NCI-H1694 (cell line): ENCODE measurements around the gene BMPR1B.
"Not testable (repeated sequence)": the region's sequence is repeated elsewhere in the genome, so short reads cannot be mapped to it uniquely, and the experiment has no call there.

Experiments
- DNase-seq: peaks from one replicate; lab custom pipeline; 2025; lab: John Stamatoyannopoulos, UW

Gene BMPR1B

DNA sequence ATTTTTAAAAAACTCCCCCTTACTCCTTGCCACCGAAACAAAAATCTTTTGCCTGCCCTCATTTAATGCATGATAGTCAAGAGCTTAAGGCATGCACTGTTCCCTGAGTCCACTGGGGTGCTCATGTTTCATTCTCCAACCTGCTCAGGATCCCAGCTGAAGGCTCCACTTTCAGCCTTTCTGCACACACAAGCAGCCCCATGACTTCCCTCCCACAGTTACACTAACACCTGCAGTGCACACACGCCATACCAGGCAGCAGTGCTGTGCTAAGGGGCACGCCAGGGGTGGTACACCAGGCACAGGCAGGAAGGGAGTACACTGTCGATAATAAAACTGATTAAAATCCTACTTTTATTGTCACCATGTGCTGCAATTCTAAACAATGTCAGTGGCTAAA lies 385.2 kb downstream of the BMPR1B start:
- DNase-seq = no peak

DNA sequence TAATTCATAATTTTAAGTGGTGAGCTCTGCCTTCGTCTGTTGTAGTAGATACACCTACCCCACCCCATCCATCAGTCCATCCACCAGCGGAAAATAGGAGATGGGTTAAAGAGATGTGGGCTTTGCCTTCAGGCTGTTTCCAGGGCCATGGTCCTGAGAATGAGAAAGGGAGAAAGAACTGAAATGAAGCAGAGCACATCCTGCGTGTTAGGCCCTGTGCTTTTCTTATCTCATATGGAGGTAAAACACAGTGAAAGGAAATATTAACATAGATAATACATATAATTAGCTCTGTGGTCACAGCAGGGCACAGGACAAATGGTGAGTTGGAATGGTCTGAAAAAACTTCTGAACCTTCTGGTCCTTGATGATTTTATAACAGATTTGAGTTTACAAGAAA lies 393.5 kb downstream of the BMPR1B start:
- DNase-seq = no peak

DNA sequence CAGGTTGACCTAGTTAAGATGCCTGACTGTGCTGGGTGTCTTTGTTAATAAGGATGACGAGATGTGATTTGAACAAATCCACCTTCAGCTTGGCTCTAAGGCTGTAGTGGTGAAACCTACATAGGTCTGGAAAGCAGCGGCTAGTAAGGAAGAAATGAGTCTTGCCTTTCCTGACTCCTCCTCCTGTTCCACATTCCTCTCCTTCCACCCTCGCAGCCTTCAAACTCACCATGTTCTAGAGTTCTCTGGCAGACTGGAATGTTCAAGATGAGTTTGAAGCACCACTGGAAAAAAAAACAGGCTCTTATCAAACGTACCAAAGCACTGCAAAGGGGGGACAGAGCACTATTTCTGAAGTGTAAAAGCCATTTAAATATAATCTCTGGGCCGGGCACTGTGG lies 395.4 kb downstream of the BMPR1B start:
- DNase-seq = no peak

DNA sequence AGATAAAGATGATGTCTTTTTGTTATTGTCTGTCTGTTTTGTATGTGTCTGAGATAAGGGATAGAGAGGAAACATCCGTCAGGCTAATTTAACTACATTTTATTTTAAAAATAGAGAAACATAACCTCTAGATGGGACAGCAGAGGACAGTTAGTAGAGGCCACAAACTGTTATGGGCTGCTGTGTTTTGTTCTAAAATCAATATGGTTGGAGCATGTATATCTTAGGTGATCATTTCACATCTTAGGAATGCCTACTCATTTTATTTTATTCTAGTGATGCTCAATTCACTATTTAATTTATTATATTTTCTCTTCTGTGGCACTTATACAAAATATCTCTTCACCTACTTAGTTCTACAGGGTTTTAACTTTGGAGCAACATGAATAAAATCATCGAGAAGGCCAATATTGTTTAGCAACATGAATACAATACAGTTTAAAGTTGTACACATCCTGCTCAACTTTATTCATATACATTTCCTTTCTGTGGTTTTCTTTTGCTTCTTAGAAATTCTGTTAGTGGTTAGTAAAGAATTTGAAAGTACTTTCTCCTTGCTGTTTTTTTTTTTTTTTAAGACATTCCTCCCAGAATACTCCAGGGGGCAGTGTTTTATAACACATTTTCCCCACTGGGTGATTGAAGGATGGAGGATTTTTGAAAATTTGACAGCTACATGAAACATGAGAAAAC lies 398.1 kb downstream of the BMPR1B start:
- DNase-seq = peak; percentile 6

DNA sequence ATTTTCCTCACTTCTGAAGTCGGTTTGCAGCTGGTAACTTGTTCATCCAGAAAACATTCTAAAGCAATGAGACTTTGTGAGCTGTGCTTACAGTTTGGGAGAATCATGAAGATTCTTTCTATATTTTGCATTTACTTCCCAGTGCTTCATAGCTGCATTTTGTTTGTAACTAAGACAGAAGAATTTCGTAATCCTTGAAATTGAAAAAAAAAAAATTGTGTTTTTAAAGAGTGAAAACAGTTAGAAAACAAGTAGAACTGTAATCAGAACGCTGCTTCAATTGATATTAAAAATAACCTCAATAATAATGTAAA lies 398.7 kb downstream of the BMPR1B start:
- DNase-seq = no peak

DNA sequence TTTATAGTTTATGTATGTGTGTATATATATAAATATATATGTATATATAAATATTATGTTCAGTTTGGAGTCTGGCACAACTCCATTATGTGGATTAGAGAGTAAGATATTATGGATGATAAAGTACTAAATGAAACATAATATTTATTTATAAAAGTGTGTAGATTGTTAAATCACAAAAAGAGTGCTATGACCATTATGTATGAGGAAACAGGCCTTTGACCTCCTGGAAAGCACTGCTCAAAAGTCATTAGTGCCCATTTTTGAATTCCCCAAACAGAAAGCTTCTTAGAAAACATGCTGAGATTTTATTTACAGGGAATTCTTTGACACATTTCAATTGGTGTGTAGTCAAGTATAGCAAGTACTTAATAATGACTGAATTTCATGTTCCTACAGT lies 399.8 kb downstream of the BMPR1B start:
- DNase-seq = no peak

DNA sequence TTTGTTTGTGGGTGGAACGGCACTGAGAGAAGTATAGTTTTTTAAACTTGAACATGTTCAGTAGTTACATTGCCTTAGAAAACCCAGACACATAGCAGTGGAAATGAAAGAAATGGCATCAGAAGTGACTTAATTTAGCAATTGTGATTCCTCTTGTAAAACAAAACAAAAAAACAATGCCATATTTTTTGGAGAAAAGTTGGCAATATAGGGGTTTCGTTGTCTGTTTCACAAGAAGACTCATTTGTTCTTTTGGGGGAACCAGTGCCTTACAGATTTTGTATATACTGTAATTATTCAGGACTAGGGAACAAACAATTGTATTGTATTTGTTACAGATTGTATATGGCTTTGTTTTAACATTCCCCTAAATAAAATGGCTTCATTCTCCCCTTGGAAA lies 400.3 kb downstream of the BMPR1B start:
- DNase-seq = no peak

DNA sequence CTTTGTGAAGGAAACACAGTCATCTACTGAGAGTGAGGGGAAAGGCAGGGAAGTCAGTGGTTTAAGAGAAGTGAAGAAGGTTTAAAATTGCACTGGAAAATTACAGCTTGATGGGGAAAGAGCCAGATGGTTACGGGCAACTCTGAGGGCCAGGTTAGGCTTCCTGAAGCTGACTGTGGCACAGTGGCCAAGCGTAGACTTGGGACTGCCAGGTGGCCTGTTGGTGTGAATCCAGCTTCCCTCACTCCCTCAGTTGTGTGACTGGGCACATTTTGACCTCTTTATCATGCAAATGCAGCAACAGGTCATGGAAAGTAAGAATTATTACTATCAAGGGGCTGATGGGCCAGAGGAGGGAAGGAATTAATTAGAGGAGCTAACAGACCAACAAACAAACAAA lies 400.9 kb downstream of the BMPR1B start:
- DNase-seq = no peak

DNA sequence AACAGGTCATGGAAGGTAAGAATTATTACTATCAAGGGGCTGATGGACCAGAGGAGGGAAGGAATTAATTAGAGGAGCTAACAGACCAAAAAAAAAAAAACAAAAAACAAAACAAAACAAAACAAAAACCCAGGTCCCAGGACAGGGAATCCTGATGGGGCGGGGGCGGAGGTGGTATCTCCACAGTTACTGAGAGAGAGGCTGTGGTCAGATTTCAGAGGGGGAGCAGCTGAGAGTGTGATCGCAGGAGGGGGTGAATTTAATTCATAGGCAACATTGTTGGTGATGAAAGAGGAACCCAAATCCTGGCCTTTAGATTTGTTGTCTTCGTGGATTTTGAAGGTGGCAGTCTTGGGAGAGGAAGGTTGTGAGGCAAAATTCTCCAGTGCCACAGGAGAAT lies 401.6 kb downstream of the BMPR1B start:
- DNase-seq = no peak

DNA sequence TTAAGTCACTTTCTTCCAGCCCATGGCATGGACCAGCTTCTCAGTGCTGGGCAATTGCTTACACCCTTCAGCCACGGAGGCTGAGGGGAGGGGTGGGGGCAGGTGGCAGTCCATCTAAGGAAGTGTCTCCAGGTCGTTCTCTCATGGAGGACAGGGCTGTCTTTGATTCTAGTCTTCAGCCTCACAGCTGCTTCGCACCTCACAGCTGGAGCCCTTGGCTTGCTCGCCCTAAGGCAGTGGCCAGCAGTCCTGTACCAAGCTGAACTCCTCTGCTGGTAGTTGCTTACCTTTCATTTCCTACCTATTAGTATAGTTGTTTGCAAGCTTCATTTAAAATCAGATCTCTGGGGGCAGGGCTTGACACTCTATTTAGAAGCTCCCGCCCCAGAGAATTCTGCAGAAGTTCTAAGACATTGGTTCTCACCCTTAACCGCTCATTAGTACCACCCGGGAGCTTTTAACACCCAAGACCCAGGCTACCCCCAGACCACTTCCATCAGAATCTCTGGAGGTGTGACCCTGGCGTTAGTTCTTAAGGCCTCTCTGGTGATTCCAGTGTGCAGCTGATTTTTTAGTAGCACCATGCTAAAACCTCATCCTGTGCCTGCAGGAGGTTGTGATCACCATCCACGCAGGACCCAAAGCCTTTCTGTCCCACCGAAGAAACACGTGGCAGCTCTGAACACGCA lies 404.2 kb downstream of the BMPR1B start:
- DNase-seq = no peak

DNA sequence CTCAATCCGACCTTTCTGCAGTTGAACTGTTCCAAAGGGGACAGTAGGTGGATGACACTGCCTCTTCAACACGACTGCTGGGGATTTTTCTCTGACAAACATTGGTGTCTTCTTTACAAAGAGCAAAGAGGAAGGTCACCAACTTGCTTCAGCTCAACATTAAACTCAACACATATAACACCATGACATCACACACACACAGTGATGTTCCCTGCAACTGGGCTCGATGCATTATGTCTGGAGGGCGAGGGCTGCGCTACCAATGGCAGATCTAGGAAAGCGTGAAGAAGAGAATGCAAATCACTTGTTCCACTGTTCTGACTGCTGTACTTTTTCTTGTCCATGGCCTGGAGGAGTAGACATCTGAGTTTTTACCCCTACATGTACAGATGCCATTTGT lies 405.1 kb downstream of the BMPR1B start:
- DNase-seq = no peak

DNA sequence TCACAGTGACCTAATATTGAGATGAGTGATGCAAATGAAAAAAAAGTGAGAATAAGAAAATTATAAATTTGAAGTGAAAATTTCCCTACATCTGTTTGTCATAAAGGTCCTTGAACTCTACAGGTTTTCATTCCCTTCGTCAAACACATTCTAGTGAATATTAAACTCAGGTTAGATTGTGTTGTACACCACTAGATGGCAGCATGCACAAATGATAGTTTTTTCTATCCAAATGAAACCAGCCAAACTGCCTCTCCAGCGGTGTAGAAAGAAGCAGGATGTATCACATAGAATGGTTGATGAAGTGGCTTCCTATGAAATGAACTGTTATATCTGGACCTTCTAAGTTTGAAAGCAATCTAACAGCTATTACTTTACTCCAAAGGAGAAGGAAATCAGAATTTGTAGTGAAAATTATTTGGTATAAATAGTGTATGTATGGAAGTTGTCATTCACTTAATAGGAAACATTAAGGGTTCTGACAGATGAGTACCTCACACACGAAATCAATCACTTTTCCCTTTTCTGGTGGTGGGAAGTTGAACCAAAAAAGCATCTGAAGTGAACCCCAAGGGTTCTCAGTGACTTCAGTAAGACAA lies 408.3 kb downstream of the BMPR1B start:
- peak; percentile 24 for DNase-seq

DNA sequence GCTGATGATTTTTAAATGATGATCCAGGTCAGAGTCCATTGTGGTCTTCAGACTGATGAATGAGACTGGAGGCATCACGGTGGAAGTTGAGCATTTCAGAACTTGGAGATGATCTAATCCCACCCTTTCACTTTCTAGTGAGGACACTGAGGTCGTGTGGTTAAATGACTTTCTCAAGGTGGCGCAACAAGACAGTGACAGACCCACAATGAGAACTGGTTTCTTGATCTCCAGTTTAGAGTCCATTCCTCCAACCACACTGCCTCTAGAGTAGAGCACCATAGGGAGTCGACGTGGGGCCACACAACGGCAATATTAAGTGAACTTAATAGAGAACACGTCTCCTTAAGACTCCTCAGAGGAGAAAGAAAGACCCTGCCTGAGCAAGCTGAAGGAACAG lies 410.1 kb downstream of the BMPR1B start:
- no peak for DNase-seq

DNA sequence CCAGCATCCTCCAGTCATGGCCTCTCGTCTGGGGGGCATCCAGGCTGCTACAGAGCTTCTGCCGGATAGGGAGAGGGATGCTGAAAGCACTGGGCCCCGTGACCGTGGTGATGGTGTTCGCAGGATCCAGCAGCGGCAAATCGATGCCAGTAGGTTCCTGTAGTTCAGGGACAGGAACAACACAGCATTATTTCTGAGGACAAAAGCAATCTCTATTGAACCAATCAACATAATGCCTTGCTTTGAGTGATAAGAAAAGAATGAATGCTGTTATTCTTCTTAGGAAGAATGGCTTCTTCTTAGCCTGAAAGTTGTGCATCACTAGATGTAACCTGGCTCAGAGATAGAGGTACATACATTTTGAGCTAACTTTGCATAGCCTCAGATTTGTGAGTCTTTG lies 412.4 kb downstream of the BMPR1B start:
- no peak for DNase-seq

DNA sequence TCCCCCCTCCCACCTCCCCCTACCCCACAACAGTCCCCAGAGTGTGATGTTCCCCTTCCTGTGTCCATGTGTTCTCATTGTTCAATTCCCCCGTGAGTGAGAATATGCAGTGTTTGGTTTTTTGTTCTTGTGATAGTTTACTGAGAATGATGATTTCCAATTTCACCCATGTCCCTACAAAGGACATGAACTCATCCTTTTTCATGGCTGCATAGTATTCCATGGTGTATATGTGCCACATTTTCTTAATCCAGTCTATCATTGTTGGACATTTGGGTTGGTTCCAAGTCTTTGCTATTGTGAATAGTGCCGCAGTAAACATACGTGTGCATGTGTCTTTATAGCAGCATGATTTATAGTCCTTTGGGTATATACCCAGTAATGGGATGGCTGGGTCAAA lies 413.6 kb downstream of the BMPR1B start:
- DNase-seq = not testable (repeated sequence)

DNA sequence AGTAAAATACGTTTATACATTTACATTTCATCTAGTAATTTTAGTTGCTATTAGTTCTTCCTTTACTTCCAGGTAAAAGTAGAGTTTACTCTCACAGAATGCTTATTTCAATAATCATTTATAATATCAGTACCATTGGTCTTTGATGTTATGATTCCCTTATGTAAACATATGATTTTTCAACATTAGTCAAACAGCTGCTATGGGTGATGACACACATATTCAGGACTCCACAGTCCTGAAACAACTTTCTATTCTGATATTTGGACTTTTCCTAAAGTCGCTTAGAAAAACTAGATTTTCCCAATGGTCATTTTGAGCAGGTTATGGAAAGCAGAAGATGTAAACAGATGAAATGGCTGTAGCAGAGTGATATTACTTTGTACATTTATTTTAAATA lies 421.2 kb downstream of the BMPR1B start:
- no peak for DNase-seq

DNA sequence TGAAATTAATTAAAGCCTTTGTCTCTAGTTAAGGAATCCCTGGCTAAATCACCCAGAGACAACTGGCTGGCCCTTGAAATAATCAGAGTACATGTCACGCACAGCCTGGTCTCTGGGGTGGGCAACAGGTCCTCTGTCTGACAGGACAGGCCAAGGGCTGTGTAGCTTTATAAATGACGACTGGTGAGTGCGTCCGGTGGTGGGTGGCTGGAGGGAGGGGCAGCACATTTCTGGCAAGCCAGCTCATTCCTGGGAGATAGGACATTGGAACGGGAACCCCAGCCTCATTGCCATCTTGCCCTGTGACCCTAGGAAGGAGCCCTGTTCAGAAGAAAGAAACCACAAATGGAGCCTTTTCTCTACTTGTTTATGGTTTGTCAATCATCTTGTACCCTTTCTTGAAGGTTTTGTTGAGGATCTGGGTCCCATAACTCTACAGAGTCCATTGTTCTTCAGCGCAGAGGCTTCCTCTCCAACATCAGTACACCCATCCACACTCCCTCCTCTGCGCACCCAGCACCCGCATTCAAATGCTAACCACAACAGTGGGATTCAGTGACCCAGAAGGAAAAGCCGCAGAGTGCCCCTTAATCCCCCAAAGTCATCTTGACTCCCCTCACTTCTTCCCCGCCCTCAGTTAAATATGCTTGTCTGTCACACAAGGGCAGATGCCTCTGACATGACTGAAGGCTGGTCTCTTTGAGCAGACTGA lies 422.9 kb downstream of the BMPR1B start:
- DNase-seq = no peak

DNA sequence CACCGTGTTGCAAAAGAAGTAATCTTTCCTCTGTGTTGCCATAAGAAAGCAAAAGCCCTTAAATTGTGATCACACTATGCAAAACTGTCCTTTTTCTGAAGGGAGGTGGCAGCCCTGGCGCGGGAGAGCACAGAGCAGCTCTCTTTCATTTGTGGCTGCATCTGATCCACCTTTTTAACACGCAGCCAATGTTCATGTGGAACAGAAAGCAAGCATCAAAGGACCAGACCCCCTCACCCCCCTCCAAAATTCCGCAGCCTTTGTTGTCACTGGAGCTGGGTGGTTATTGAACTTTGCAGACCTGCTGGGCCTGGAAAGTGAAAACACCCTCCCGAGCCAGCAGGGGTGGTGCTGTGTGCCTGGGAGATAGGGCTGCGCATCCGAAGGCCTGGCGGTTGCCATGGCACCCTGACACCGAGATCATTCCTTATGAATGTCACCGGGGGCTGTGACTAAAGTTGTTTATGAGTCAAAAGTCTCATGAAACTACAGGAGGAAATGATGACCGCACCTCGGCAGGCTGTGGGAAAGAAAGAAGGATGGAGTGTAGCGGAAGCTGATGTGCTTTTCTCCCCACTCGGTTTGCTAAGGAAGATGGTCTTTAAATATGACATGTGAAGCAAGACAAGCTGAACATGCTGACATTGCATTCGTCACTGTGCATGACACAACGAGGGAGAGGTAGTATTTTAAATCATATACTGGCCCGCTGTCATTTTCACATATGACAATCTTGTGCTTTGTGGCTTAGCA lies 423.7 kb downstream of the BMPR1B start:
- no peak for DNase-seq

DNA sequence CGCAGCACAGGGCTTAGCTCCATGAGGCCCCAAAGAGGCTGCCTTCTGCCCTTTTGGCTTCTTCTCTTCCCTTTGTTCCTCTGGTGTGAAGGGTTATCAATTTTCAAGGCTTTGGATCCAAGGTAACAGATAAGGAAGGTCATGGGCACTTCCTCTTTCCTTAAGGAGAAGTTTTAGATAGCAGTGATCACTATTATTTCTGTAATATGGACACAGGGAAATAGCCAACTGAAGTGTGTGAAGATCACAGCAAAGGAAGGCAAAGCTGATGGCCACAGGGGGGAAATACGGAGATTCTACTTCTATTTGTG lies 424.2 kb downstream of the BMPR1B start:
- no peak for DNase-seq

DNA sequence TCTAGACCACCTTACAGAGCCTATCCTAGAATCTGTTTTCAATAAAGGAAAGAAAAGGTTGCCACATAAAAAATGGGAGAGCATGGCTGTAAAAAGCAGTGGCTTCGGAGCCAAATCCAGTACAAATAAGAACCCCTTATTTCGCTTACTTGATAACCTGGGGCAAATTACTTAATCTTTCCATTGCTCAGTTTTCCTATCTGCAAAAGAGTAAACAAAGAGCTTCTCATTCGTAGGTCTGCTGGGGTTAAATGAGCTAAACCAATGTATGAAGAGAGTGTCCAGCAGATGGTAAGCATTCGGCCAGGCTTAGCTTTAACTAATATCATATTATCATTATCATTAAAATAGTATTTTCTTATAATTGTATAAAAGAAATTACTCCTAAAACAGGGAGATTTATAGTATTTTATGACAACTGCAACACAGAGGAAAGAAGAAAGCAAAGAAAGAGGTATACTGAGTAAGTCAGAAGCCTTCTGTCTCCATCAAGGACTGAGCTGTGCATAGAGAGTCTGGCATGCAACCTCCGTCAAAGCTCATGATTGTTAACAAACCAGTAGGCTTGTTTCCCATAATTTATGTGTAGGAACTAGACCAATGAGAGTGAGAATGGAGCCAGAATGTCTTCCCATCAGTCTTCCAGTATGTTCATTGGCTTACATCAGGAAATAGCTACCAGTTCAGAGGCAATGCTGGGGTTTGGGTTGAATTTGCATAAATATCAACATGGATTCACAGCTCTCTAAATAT lies 426.1 kb downstream of the BMPR1B start:
- no peak for DNase-seq

DNA sequence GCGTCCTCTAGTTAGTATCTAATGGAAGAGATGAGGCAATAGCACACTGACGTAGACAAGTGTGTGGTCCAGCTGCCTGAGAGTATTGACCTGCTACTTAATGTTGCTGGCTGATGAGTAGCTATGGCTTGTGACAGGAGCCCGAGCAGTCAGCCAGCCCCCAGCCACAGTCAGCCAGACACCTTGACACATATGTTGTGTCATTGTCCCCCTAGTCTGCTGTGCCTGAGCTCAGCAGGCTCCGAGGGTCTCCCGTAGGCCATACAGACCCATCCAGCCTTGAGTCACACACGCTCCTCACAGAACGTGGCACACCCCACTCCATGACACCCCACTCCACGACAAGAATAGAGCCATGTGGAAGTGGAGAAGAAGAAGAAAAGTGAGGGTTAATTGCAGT lies 428.9 kb downstream of the BMPR1B start:
- DNase-seq = no peak
